H7 (cell line): Measurements from ENCODE around the gene BEND5. TPM values are rescaled to one million over a fixed set of nuclear protein-coding genes. Genes with fewer than 3 reads are reported as not detected.

Experiments used
- DNase-seq: peaks from one replicate; pipeline ENCODE4 v3.0.0; 2012
- H3K27me3 ChIP-seq: 2 replicates; pipeline ENCODE4 v1.6.0; 2011; ENCODE audit warnings: mild to moderate bottlenecking, low read length; ENCODE audit not compliant: control insufficient read depth, insufficient read depth
- H3K36me3 ChIP-seq: replicated peaks from 2 replicates; pipeline ENCODE4 v1.5.1; 2011; ENCODE audit warnings: low read length; ENCODE audit not compliant: control insufficient read depth, insufficient read depth
- H3K4me3 ChIP-seq: 2 replicates; pipeline ENCODE4 v1.5.1; 2011; ENCODE audit warnings: low read depth, mild to moderate bottlenecking, control low read depth, low read length, moderate library complexity; ENCODE audit not compliant: insufficient read depth
- total RNA-seq: library from RNA; depleted of rRNA; stranded (reverse); fragments of >200 nt; shearing (Covaris generic); gene quantifications from 2 replicates; pipeline ENCODE4 v1.2.3, GENCODE V29; 2014; rRNA removed

BEND5 gene, protein sequence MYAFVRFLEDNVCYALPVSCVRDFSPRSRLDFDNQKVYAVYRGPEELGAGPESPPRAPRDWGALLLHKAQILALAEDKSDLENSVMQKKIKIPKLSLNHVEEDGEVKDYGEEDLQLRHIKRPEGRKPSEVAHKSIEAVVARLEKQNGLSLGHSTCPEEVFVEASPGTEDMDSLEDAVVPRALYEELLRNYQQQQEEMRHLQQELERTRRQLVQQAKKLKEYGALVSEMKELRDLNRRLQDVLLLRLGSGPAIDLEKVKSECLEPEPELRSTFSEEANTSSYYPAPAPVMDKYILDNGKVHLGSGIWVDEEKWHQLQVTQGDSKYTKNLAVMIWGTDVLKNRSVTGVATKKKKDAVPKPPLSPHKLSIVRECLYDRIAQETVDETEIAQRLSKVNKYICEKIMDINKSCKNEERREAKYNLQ
- total RNA-seq: 13.1 and 19.0 TPM in 2 replicates

DNA sequence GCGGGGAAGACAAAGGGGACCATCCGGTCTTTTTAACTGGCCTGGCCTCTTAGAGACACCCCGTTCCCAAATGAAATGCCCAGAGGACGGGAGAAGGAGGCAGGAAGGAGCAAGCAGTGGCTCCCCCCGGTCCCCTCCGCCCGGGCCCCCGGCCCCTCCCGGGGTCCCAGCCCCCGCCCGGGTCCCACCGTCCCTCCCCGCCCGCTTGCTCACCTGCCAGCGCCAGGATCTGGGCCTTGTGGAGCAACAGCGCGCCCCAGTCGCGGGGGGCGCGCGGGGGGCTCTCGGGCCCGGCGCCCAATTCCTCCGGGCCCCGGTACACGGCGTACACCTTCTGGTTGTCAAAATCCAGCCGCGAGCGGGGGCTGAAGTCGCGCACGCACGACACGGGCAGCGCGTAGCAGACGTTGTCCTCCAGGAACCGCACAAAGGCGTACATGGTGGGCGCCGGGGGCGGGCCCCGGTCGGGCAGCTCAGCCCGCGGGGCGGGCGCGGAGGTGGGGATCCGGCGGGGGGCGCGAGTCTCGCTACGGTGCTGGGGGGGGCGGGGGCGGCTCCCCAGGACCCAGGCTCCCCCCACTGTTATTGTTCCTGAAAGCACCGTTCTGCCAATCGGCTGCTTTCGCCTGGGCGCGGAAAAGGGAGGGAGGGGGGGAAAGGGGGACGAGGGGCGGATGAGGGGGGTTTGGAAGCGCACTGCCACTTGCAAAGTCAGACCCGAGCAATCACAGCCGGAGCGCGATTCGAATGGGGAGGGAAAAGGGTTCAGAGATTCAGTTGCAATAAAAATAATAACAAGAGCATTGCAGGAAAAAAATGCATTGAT lies at the start of gene BEND5:
BEND5 (minus strand) TSS at position 499 of the 826 bp plus-strand sequence; CDS start at position 439, 60 bp downstream.
- peaks cover 10% of the 10 kb centered on the region for H3K27me3 ChIP-seq
- DNase-seq: peak; percentile 94
- H3K4me3 ChIP-seq: peak within 1 kb of the TSS; percentile 83
- H3K36me3 ChIP-seq: no peaks in the 10 kb centered on the region

DNA sequence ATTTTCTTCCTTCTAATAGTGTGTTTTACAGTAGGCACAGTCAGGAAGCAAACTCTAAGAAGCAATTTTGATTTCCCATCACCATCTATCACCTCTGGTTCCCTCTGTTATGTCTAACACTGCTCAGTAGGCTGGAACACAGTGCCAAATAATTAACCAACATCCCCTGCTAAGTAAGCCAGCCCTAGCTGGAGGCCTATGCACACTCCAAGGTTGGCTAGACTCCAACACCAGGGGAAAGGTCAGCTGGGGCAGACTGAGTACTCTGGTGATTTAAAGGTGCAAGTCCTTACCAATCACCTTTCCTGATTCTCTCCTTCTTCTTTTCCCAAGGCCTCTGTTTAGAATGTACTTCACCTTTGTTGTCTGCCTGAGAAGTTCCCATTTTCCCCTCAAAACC lies 46.5 kb upstream of the BEND5 start:
- Histone ChIP-seq H3K4me3 (no peak overlapping the region), H3K27me3 (no peaks in the 10 kb centered on the region), H3K36me3 (no peaks in the 10 kb centered on the region)
- no peak for DNase-seq

DNA sequence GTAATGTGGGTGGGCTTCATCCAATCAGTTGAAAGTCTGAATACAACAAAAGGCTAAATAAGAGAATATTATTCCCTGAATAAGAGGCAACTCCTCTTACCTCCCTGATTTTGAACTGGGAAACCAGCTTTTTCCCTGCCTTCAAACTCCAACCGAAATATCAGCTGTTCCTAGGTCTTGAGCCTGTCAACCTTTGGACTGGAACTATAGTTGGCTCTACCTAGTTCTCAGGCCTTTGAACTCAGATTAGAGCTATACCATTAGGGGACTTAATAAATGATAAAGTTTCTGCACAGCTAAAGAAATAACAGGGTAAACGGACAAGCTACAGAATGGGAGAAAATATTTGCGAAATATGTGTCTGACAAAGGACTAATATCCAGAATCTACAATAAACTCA lies 43.8 kb upstream of the BEND5 start:
- Histone ChIP-seq H3K27me3 (no peaks in the 10 kb centered on the region), H3K4me3 (no peak overlapping the region), H3K36me3 (no peaks in the 10 kb centered on the region)
- no peak for DNase-seq

DNA sequence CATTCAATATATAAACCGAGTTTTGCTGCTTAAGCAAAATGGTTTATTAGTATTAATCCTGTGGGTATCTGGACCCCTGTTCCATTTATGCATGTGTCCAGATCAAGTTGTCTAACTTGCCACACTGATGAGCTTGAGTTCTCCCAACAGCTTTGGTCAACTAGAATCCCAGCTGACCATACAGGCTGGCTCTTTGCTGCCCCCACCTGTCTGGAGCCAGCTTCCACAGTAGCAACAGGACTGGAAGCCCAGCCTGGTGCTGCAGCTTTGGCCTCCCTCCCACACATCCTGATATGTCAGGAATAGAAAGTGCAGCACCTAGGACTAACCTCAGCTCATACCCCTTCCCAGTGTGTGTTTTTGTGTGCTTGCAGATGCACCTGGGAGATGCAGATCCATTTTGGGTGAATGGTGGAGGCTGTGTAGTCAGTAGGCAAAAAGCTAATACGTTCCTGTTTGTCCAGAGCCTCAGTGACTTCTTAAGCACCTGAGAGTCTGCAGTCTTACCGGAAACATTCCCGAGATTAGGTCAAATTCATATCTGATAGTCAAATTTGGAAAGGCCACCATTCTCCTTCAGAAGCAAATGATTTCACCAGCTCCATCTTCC lies 40.9 kb upstream of the BEND5 start:
- Histone ChIP-seq H3K36me3 (no peaks in the 10 kb centered on the region), H3K27me3 (no peaks in the 10 kb centered on the region), H3K4me3 (no peak overlapping the region)
- peak; percentile 52 for DNase-seq

DNA sequence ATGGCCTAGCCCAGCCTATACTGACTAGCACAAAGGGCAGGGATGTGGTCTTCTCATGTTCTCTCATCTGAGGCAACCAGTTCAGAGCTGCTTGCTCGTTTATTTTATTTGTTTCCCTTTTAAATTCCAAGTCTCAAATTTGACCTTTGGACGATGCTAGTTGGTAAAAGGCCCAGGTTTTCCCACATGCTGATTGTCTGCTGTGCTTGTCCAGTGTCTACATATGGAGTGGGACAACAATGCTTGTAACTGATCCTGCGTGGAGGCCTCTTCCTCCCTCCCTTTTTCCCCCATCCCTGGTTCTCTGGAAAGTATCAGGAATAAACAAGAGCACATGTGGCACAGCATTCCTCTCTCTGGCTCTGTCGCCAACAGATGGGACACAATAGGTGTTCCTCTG lies 34.0 kb upstream of the BEND5 start:
- no peaks in the 10 kb centered on the region for H3K36me3 ChIP-seq
- no peaks in the 10 kb centered on the region for H3K27me3 ChIP-seq
- no peak for DNase-seq
- H3K4me3 ChIP-seq: no peak overlapping the region

DNA sequence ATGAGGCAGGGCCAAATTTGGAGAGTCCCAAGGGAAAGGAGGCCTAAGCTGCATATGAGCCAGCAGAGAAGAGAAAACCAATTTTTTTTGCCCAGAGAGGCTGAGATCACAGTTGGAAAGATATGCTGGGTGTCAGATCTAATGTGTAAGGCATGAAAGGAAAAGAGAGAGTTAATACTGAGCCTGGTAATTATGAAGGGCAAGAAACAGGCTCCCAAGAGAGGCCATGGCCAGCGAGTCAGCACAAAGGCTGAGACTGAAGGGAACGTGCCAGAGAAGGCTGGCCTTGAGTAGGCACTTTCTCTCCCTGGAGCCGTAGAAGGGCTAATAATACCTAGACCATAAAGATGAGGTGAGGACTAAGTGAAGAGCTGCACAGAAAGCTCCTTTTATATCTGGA lies 31.8 kb upstream of the BEND5 start:
- Histone ChIP-seq H3K27me3 (no peaks in the 10 kb centered on the region), H3K36me3 (no peaks in the 10 kb centered on the region), H3K4me3 (no peak overlapping the region)
- DNase-seq: no peak

DNA sequence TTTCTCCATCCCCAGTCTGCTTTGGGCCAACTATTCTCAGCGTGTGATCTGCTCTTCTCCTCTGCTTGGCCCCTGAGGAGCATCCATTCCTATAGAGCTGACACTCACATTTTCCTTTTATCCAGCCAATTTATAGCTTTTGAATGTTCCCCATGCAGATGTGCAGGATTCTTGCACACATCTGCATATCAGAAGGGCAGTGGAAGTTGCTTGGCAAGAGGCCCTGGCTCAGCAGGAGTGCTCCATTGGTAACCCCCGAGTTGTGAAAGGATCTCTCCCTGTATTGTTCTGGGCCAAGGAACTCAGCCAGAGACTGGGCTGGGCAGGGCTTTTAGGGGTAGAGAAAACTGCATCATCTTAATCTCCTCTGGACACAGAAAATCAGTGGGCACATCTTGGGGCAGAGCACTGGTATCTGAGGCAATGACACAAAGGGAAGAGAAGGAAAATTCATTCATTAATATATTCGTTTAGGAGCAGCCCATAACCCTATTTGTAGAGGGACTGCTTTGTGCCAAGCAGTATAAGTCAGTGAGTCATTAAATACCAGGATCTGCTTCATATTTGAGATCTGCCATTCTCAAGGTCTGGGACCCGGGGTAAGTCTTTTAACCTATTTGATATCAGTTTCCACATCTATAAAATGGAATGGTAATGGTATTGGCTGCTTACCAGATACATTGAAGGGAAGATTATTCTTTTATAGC lies 31.0 kb upstream of the BEND5 start:
- no peak for DNase-seq
- no peaks in the 10 kb centered on the region for H3K27me3 ChIP-seq
- H3K36me3 ChIP-seq: no peaks in the 10 kb centered on the region
- no peak overlapping the region for H3K4me3 ChIP-seq

DNA sequence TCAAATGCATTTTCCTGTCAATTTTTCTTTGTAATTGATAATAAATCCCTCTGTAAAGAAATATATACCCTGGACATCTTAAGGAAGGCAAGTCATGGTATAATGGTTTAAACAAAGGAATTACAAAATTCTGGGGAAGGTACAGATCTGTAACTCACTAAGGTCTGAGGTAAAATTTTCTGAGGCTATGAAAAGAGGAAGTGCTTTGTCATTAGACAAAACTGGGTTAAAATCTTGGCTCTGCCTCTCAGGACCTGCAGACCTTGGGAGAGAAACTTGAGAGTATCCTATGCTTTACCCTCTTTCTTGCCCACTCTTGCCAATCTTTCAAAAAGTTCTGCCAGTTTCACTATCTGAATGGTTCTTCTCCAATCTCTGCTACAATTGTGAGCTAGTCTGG lies 26.8 kb upstream of the BEND5 start:
- DNase-seq: no peak
- Histone ChIP-seq H3K4me3 (no peak overlapping the region), H3K27me3 (no peaks in the 10 kb centered on the region), H3K36me3 (no peaks in the 10 kb centered on the region)

DNA sequence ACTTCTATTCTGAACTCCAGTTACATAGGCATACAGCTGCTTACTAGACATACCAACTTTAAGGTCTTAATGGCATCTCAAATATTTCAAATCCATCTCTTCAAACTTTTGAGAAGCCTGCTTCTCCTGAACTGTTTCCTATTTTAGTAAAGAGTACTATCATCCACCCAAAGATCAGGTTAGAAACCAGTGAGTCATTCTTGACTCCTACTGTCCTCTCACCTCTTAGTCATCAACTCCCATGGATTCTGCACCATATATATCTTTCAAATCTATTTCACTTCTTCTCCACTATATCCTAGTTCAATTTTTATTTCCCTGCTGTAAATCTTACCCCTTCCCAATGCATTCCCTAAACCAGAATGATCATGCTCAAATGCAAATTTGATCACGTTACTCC lies 18.1 kb upstream of the BEND5 start:
- no peaks in the 10 kb centered on the region for H3K36me3 ChIP-seq
- no peaks in the 10 kb centered on the region for H3K27me3 ChIP-seq
- no peak overlapping the region for H3K4me3 ChIP-seq
- DNase-seq: no peak

DNA sequence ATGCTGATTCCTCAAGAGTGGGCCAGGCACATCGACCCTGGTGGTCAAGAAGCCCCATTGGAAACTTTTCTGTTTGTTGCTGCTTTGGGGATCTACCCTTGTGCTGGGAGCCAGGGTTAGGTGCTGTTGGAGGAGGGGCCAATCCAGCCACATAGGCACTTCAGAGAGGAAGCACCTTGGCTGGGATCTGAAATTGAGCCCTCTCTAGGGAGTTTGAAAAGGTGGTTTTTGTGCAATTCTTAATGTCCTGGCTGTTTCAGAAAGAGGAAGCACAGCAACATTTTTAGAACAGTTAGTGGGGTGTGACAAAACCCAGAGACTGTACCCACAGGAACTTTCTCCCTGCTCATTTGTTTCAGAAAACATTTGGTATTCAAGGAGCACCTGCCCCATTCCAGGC lies 17.2 kb upstream of the BEND5 start:
- Histone ChIP-seq H3K4me3 (no peak overlapping the region), H3K36me3 (no peaks in the 10 kb centered on the region), H3K27me3 (no peaks in the 10 kb centered on the region)
- DNase-seq: no peak

DNA sequence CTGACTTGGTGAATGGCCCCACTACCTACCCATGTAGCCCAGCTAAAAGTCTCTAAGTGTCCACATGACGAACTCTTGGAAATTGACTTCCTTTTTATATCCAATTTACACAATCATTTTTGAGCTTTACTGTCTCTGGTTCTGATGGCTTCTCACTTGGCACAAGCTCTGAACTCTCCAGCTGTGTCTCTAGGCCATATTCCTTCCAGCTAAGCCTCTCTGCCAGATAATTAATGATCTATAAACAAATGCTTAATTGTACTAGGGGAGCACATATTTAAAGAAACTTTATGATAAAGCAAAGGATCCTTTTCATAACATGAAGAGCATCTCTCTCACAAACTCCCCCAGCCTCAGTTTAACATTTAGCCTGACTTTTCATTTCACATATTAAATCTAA lies 16.3 kb upstream of the BEND5 start:
- H3K4me3 ChIP-seq: no peak overlapping the region
- DNase-seq: no peak
- H3K27me3 ChIP-seq: no peaks in the 10 kb centered on the region
- H3K36me3 ChIP-seq: no peaks in the 10 kb centered on the region

DNA sequence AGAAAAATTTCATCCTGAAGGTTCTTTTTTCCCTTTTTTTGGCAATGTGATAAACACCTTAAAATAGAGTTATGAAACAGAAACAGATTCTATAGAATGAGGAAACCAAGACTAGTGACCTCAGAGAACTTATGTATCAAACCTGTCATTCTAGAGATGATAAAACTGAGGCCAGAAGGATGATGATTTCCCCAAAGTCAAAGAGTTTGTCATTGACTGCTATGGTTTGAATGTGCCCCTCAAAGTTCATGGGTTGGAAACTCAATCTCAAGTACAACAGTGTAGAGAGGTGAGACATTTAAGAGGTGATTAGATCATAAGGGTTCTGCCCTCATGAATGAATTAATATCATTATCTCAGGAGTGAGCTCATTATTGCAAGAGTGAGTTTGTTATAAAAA lies 13.7 kb upstream of the BEND5 start:
- no peaks in the 10 kb centered on the region for H3K36me3 ChIP-seq

DNA sequence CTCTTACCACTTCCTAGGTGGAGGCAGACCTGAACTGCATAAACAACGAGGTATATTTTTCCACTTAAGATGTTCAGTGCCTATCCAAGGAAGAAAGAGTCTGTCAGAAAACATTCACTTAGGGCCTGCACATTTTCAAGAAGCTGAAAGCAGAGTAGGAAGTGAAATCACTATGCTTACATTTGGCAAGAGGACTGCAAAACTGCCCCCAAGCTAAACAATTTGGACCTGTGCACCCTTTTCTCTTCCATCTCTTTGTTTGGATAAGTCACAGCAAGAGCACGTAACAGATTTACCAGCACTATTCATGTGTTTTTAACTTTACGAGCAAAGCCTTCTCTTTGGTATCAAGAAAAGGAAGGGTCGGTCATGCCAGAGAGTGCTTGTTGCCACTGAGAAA lies 13.2 kb upstream of the BEND5 start:
- no peak for DNase-seq
- no peaks in the 10 kb centered on the region for H3K27me3 ChIP-seq

More for the DNA sequence above, 13.7 kb upstream of the BEND5 start:
- Histone ChIP-seq H3K27me3 (no peaks in the 10 kb centered on the region), H3K4me3 (no peak overlapping the region)
- DNase-seq: no peak

DNA sequence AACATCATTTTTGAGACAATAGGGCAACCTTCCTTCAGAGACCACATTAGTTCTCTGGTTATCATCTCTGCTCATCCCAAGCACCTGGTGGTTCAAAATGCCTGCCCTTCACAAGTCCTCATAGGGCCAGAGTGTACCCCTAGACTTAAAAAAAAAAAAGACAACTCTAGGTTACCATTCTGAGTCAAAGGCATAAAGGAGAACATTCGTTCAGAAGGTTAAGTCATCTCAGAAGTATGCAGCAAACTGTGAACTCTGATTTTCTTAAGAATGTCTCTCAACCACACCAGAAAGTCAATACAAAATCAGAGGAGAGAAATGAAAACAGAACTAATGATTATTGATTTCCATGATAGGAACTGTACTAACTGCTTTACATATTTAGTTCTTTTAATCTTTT lies 9.2 kb upstream of the BEND5 start:
- Histone ChIP-seq H3K4me3 (no peak overlapping the region), H3K36me3 (no peaks in the 10 kb centered on the region), H3K27me3 (no peaks in the 10 kb centered on the region)
- no peak for DNase-seq

More for the DNA sequence above, 13.2 kb upstream of the BEND5 start:
- Histone ChIP-seq H3K36me3 (no peaks in the 10 kb centered on the region), H3K4me3 (no peak overlapping the region)
